Measurements from ENCODE around the gene VTI1B.
"Not testable (repeated sequence)": the region's sequence is repeated elsewhere in the genome, so short reads cannot be mapped to it uniquely, and the experiment has no call there.

- TF ChIP-seq, protein P1, sequence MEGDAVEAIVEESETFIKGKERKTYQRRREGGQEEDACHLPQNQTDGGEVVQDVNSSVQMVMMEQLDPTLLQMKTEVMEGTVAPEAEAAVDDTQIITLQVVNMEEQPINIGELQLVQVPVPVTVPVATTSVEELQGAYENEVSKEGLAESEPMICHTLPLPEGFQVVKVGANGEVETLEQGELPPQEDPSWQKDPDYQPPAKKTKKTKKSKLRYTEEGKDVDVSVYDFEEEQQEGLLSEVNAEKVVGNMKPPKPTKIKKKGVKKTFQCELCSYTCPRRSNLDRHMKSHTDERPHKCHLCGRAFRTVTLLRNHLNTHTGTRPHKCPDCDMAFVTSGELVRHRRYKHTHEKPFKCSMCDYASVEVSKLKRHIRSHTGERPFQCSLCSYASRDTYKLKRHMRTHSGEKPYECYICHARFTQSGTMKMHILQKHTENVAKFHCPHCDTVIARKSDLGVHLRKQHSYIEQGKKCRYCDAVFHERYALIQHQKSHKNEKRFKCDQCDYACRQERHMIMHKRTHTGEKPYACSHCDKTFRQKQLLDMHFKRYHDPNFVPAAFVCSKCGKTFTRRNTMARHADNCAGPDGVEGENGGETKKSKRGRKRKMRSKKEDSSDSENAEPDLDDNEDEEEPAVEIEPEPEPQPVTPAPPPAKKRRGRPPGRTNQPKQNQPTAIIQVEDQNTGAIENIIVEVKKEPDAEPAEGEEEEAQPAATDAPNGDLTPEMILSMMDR (IDR thresholded peaks at IDR 0.05; ENCODE audit: low read depth, low read length, poor library complexity, severe bottlenecking): not testable (repeated sequence)
- TF ChIP-seq EZH2phosphoT487 (IDR thresholded peaks at IDR 0.05; ENCODE audit: borderline replicate concordance, low read length): not testable (repeated sequence)
These were observed 27.1 kb upstream of the VTI1B start, which contains the start of gene RDH12 for GRCh38 chr14:67701492-67701891.

All from DOHH2 (cell line).